GM20000 (cell line): ENCODE results near the gene SLC9A8.
"Not testable (repeated sequence)": the region's sequence is repeated elsewhere in the genome, so short reads cannot be mapped to it uniquely, and the experiment has no call there.

Source experiments
- DNase-seq: peaks from one replicate; pipeline ENCODE4 v3.0.0; 2012; ENCODE audit warnings: low spot score
- TF ChIP-seq, protein P1 (sequence below): IDR thresholded peaks from 2 replicates; pipeline ENCODE4 v1.5.1; 2012; ENCODE audit warnings: mild to moderate bottlenecking, control low read depth; ENCODE audit errors: extremely low read depth, missing control alignments

The SLC9A8 gene

DNA sequence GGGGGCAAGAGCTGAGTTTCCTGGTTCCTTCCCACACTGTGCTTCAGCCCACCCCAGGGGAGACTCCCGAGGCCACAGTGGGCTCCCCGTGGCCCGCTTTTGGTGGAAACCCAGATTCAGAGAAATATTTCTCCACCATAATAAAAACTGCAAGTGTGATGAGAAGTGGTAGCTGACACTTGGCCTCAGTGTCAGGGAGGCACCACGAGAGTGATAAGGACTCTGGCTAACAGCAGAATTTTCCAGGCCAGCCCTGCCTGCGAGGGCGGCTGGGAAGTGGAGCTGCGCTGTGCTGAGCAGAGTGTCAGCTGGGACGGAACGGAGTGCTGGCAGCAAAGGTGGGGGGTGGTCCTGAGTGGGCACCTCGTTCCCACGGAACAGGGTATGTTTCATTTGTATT, 80.2 kb downstream of the SLC9A8 start:
- TF ChIP-seq, protein P1, sequence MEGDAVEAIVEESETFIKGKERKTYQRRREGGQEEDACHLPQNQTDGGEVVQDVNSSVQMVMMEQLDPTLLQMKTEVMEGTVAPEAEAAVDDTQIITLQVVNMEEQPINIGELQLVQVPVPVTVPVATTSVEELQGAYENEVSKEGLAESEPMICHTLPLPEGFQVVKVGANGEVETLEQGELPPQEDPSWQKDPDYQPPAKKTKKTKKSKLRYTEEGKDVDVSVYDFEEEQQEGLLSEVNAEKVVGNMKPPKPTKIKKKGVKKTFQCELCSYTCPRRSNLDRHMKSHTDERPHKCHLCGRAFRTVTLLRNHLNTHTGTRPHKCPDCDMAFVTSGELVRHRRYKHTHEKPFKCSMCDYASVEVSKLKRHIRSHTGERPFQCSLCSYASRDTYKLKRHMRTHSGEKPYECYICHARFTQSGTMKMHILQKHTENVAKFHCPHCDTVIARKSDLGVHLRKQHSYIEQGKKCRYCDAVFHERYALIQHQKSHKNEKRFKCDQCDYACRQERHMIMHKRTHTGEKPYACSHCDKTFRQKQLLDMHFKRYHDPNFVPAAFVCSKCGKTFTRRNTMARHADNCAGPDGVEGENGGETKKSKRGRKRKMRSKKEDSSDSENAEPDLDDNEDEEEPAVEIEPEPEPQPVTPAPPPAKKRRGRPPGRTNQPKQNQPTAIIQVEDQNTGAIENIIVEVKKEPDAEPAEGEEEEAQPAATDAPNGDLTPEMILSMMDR, result no peak
- no peak for DNase-seq

DNA sequence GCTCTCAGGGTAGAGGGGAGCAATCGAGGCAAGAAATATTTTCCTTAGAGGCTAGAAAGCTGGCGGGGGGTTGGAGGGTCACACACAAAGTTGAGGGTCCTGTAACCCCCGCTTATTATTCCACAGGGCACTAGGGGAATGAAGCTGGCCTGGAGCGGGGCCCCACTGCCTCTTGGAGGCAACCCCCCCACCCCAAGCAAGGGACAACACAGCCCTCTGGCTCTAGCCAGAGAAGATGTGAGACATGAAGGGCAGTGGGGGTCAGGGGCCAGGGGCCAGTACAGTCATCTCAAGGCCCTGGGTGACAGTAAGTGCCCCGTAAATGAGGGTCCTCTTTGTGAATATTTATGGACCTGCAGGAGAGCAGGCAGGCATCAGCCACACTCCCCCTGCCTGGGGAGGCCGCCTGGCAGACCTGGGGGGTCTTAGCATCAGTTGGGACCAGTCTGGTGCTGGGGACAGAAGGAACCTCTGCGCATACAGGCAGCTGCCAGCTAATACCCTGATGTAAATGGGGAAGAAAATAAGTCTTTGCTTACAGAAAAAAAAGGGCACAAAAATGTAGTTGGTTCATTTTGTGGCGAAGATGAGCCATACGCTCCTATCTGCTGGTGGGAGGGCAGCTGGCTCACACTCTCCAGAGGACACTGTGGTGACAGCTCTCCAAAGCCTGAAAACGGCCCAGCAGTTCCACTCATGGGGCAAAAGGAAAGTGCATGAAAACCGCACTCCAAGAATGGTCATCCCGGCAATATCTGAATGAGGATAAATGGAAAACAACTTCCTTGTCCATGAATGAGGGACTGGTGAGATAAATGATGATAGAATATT, 80.8 kb downstream of the SLC9A8 start:
- TF ChIP-seq, protein P1, result no peak
- no peak for DNase-seq

DNA sequence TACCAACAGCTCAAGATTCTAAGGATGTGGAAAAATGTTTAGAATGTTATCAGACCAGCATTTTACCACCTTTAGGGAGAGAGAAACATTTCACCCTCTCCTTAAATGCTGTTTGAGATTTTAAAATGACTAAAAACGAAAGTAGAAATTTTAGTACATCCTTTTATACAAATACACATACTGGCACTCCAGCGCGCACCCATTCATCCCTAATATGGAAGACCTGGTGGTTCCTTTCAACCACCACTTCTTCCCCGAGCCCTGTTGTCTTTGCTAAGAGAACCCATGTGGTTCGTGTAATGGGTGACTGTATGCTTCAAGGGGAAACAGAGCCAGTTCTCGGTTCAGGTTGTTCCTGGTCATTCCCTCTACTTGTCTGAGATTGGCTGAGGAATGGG, 81.4 kb downstream of the SLC9A8 start:
- TF ChIP-seq, protein P1, result no peak
- DNase-seq, result peak; percentile 61

DNA sequence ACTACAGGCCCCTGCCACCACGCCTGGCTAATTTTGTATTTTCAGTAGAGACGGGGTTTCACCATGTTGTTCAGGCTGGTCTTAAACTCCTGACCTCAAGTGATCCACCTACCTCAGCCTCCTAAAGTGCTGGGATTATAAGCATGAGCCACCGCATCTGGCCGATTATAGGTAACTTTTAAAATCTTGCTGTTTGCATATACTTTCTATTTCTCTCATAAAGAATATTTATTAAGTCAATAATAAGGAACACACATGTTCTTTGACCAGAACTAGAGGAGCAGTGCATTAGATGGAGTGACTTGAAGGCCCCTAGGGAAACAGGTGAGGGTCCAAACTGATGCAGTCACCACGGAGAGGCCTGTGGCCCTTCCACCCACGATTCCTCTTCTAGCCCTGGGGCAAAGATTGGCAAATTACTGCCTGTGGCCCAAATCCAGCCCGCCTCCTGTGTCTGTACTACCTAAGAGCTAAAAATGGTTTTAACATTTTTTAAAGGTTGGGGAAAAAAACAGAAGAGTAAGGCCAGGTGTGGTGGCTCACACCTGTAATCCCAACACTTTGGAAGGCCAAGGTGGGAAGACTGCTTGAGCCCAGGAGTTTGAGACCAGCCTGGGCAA, 83.0 kb downstream of the SLC9A8 start:
- not testable (repeated sequence) for DNase-seq

DNA sequence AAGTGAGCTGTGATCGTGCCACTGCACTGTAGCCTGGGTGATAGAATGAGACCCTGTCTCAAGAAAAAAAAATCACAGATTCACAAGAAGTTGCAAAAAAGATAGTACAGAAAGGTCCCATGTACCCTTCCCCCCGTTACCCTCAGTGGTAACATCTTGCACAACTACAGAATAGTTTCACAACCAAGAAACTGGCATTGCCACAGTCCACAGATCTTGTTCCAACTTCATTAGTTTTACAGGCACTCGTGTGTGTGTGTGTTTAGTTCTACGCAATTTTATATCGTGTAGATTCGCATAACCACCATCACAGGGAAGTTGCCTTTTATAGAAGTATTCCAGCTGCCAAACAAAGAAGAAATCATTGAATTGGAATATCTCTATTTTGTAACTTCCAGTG, 83.6 kb downstream of the SLC9A8 start:
- TF ChIP-seq, protein P1, result no peak
- no peak for DNase-seq

DNA sequence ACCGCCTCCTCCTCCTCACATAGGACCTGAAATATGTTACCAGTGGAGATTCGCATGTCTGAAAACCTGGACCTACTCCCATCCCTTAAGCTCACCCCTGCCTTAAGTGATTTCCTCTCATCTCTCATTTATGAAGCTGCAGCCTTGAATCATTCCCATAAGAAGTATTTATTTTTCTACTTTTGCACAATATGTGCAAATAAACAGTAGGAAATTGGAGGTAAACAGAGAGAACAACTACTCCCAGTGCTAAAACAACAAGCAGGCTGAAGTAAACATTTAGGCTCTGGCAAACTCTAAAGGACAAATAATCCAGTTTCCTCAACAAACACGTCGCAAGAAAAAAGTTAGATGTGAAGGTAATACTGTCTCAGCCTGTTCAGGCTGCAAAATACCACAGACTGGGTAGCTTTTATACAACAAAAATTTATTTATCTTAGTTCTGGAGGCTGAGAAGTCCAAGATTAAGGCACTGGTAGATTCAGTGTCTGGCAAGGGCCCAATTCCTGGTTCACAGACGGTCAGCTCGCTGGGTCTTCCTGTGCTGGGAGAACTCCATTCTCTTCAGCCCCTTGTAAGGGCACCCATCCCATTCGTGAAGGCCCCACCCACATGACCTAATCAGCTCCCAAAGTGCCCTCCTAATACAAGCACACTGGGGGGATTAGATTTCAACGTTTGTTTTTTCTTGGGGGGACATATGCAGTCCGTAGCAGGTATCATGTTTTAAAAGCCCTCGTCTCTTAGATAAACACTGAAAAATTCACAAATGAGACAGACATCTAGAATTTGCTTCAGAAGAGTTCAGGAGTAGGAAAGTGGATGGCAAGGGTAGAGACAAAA, 87.1 kb downstream of the SLC9A8 start:
- TF ChIP-seq, protein P1, result no peak
- DNase-seq, result no peak

DNA sequence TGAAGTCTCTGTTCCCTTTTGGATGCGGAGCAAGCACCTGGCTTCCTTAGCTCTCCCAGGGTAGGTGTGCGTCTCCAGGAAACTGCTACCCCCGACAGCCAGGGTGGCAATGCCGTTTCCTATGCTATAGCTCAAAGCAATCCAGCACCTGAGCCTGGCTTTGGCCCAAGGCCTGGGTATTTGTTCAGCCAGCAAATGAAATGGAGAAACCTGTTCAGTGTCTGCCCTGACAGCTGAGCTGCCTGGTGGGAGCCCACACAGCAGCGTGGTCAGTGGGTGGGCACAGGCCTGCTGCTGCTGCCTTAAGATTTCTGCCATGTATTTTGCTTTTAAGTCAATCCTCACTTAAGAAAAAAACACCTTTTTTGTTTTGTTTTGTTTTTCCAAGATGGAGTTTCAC, 89.0 kb downstream of the SLC9A8 start:
- DNase-seq, result no peak
- TF ChIP-seq, protein P1, result no peak
